ENCODE measurements around the gene CCT3. TPM values are rescaled to one million over a fixed set of nuclear protein-coding genes. Genes with fewer than 3 reads are reported as not detected.
"Not testable (repeated sequence)": the region's sequence is repeated elsewhere in the genome, so short reads cannot be mapped to it uniquely, and the experiment has no call there.

Gene CCT3
- total RNA-seq, 1 experiment from 2014 or later, result 520 TPM

- DNase-seq (ENCODE audit: low read depth in 1 of 2, low spot score in 2 of 2); H3K27ac ChIP-seq: not testable (repeated sequence)
- peaks cover 87% of the 10 kb centered on the region for H3K36me3 ChIP-seq
These were observed 14.9 kb downstream of the CCT3 start for GRCh38 chr1:156323179-156323578.

GRCh38 chr1:156320560-156320959 is 17.5 kb downstream of the CCT3 start:
- no peak overlapping the region for H3K27ac ChIP-seq
- no peak for DNase-seq (ENCODE audit: low read depth in 1 of 2, low spot score in 2 of 2)

More at GRCh38 chr1:156323179-156323578, 14.9 kb downstream of the CCT3 start:
- not testable (repeated sequence) for H3K27me3 ChIP-seq (replicated peaks); H3K9me3 ChIP-seq (replicated peaks); H3K4me1 ChIP-seq (replicated peaks); H3K4me3 ChIP-seq

GRCh38 chr1:156319664-156320063 is 18.4 kb downstream of the CCT3 start:
- Histone ChIP-seq H3K27me3 (replicated peaks) (no peaks in the 10 kb centered on the region), H3K36me3 (peaks cover 97% of the 10 kb centered on the region), H3K9me3 (replicated peaks) (no peaks in the 10 kb centered on the region), H3K4me3 (no peak overlapping the region), H3K4me1 (replicated peaks) (no peaks in the 10 kb centered on the region), H3K27ac (no peak overlapping the region)
- DNase-seq (ENCODE audit: low read depth in 1 of 2, low spot score in 2 of 2), result peak in 1 of 2 experiments; percentile 44

More at GRCh38 chr1:156320560-156320959, 17.5 kb downstream of the CCT3 start:
- Histone ChIP-seq H3K9me3 (replicated peaks) (no peaks in the 10 kb centered on the region), H3K36me3 (peaks cover 97% of the 10 kb centered on the region), H3K27me3 (replicated peaks) (no peaks in the 10 kb centered on the region), H3K4me1 (replicated peaks) (no peaks in the 10 kb centered on the region), H3K4me3 (no peak overlapping the region)

GRCh38 chr1:156316909-156317308 is 21.2 kb downstream of the CCT3 start:
- Histone ChIP-seq H3K4me3 (no peak overlapping the region), H3K4me1 (replicated peaks) (no peaks in the 10 kb centered on the region), H3K36me3 (peaks cover 99% of the 10 kb centered on the region), H3K27me3 (replicated peaks) (no peaks in the 10 kb centered on the region), H3K27ac (no peak overlapping the region), H3K9me3 (replicated peaks) (no peaks in the 10 kb centered on the region)
- DNase-seq (ENCODE audit: low read depth in 1 of 2, low spot score in 2 of 2), result no peak

- peaks cover 95% of the 10 kb centered on the region for H3K36me3 ChIP-seq
- H3K9me3 ChIP-seq (replicated peaks), result no peaks in the 10 kb centered on the region
- no peak overlapping the region for H3K4me3 ChIP-seq
- peaks cover 3% of the 10 kb centered on the region; the same call in 1 of the 2 replicates for H3K4me1 ChIP-seq (replicated peaks)
- H3K27me3 ChIP-seq (replicated peaks), result no peaks in the 10 kb centered on the region
- no peak for DNase-seq (ENCODE audit: low read depth in 1 of 2, low spot score in 2 of 2)
- H3K27ac ChIP-seq, result no peak overlapping the region
These were observed 27.1 kb downstream of the CCT3 start for GRCh38 chr1:156310962-156311361.

GRCh38 chr1:156308078-156308477 is 30.0 kb downstream of the CCT3 start:
- Histone ChIP-seq H3K36me3 (peaks cover 83% of the 10 kb centered on the region), H3K27ac (no peak overlapping the region), H3K27me3 (replicated peaks) (no peaks in the 10 kb centered on the region), H3K9me3 (replicated peaks) (no peaks in the 10 kb centered on the region), H3K4me1 (replicated peaks) (peaks cover 3% of the 10 kb centered on the region; the same call in 1 of the 2 replicates), H3K4me3 (no peak overlapping the region)
- DNase-seq (ENCODE audit: low read depth in 1 of 2, low spot score in 2 of 2), result no peak

- no peak for DNase-seq (ENCODE audit: low read depth in 1 of 2, low spot score in 2 of 2)
- Histone ChIP-seq H3K27ac (no peak overlapping the region), H3K4me3 (no peak overlapping the region), H3K27me3 (replicated peaks) (no peaks in the 10 kb centered on the region), H3K4me1 (replicated peaks) (peaks cover 3% of the 10 kb centered on the region; the same call in 1 of the 2 replicates), H3K9me3 (replicated peaks) (no peaks in the 10 kb centered on the region), H3K36me3 (peaks cover 54% of the 10 kb centered on the region)
These were observed 32.9 kb downstream of the CCT3 start for GRCh38 chr1:156305215-156305614.

- no peak overlapping the region for H3K27ac ChIP-seq
These were observed 34.9 kb downstream of the CCT3 start for GRCh38 chr1:156303241-156303640.

GRCh38 chr1:156298852-156299357 is 39.2 kb downstream of the CCT3 start, which contains the start of gene VHLL:
VHLL (minus strand) TSS chr1:156299307; CDS start chr1:156299189, 118 bp downstream.
- H3K36me3 ChIP-seq, result peaks cover 7% of the 10 kb centered on the region; the same call in 1 of the 2 replicates
- DNase-seq (ENCODE audit: low read depth in 1 of 2, low spot score in 2 of 2), result no peak
- peaks cover 10% of the 10 kb centered on the region for H3K4me1 ChIP-seq (replicated peaks)
- no peak within 1 kb of the TSS for H3K4me3 ChIP-seq
- H3K27me3 ChIP-seq (replicated peaks), result no peaks in the 10 kb centered on the region
- H3K9me3 ChIP-seq (replicated peaks), result no peaks in the 10 kb centered on the region
- no peak within 1 kb of the TSS for H3K27ac ChIP-seq

More at GRCh38 chr1:156303241-156303640, 34.9 kb downstream of the CCT3 start:
- no peak overlapping the region for H3K4me3 ChIP-seq
- no peak for DNase-seq (ENCODE audit: low read depth in 1 of 2, low spot score in 2 of 2)
- H3K4me1 ChIP-seq (replicated peaks), result peaks cover 3% of the 10 kb centered on the region; the same call in 1 of the 2 replicates
- no peaks in the 10 kb centered on the region for H3K27me3 ChIP-seq (replicated peaks)
- H3K36me3 ChIP-seq, result peaks cover 35% of the 10 kb centered on the region
- H3K9me3 ChIP-seq (replicated peaks), result no peaks in the 10 kb centered on the region

GRCh38 chr1:156295391-156295947 is 42.6 kb downstream of the CCT3 start, which contains the start of gene GLMP:
GLMP (minus strand) TSS chr1:156295679; CDS start chr1:156295645, 34 bp downstream.
- DNase-seq (ENCODE audit: low read depth in 1 of 2, low spot score in 2 of 2), result peak in 1 of 2 experiments; percentile 36
- H3K27ac ChIP-seq, result no peak within 1 kb of the TSS

GRCh38 chr1:156293895-156294294 is 44.2 kb downstream of the CCT3 start:
- Histone ChIP-seq H3K27ac (no peak overlapping the region), H3K4me1 (replicated peaks) (peaks cover 10% of the 10 kb centered on the region), H3K27me3 (replicated peaks) (no peaks in the 10 kb centered on the region), H3K36me3 (peaks cover 17% of the 10 kb centered on the region), H3K9me3 (replicated peaks) (no peaks in the 10 kb centered on the region), H3K4me3 (no peak overlapping the region)
- no peak for DNase-seq (ENCODE audit: low read depth in 1 of 2, low spot score in 2 of 2)

More at GRCh38 chr1:156295391-156295947, 42.6 kb downstream of the CCT3 start, which contains the start of gene GLMP:
- Histone ChIP-seq H3K4me3 (peak within 1 kb of the TSS; percentile 42), H3K27me3 (replicated peaks) (no peaks in the 10 kb centered on the region), H3K36me3 (peaks cover 11% of the 10 kb centered on the region; the same call in 1 of the 2 replicates), H3K9me3 (replicated peaks) (no peaks in the 10 kb centered on the region), H3K4me1 (replicated peaks) (peaks cover 10% of the 10 kb centered on the region)

- DNase-seq (ENCODE audit: low read depth in 1 of 2, low spot score in 2 of 2), result no peak
- H3K27ac ChIP-seq, result no peak overlapping the region
- H3K4me1 ChIP-seq (replicated peaks), result peaks cover 10% of the 10 kb centered on the region
- H3K27me3 ChIP-seq (replicated peaks), result no peaks in the 10 kb centered on the region
- H3K4me3 ChIP-seq, result no peak overlapping the region
- H3K9me3 ChIP-seq (replicated peaks), result no peaks in the 10 kb centered on the region
- H3K36me3 ChIP-seq, result peaks cover 17% of the 10 kb centered on the region
These were observed 45.0 kb downstream of the CCT3 start for GRCh38 chr1:156293098-156293434.

GRCh38 chr1:156291226-156292061 is 46.6 kb downstream of the CCT3 start:
- peak; percentile 25 to 69 for DNase-seq (ENCODE audit: low read depth in 1 of 2, low spot score in 2 of 2)
- Histone ChIP-seq H3K27me3 (replicated peaks) (no peaks in the 10 kb centered on the region), H3K4me3 (peak overlapping the region; percentile 26), H3K9me3 (replicated peaks) (no peaks in the 10 kb centered on the region), H3K27ac (no peak overlapping the region), H3K36me3 (peaks cover 20% of the 10 kb centered on the region), H3K4me1 (replicated peaks) (peaks cover 10% of the 10 kb centered on the region)

- Histone ChIP-seq H3K36me3 (peaks cover 20% of the 10 kb centered on the region), H3K4me1 (replicated peaks) (peaks cover 2% of the 10 kb centered on the region), H3K9me3 (replicated peaks) (no peaks in the 10 kb centered on the region), H3K27ac (no peak overlapping the region), H3K27me3 (replicated peaks) (no peaks in the 10 kb centered on the region), H3K4me3 (no peak overlapping the region)
- DNase-seq (ENCODE audit: low read depth in 1 of 2, low spot score in 2 of 2), result no peak
These were observed 48.2 kb downstream of the CCT3 start for GRCh38 chr1:156289857-156290256.

Data from SJSA1 (cell line).